GM23338 (cell line): ENCODE data around the gene AVPR1A.

ENCODE experiments used
- CTCF ChIP-seq, 2 experiments: fragments of 200-600 bp in 1 of 2; sonication (generic) in 1 of 2; conservative IDR thresholded peaks; 2 replicates each; pipeline versions ENCODE4 v1.5.1 to v1.6.1; 2016 to 2017; ENCODE audit warnings: antibody characterized with exemption in 2 of 2, low read depth in 2 of 2, mild to moderate bottlenecking in 2 of 2, moderate library complexity in 1 of 2
- EZH2 ChIP-seq: fragments of 200-600 bp; sonication (generic); IDR thresholded peaks from one replicate; pipeline ENCODE4 v1.8.0; 2017; ENCODE audit warnings: antibody characterized with exemption, mild to moderate bottlenecking, low read depth; ENCODE audit not compliant: unreplicated experiment
- POLR2AphosphoS5 ChIP-seq: IDR thresholded peaks from 2 replicates; pipeline ENCODE4 v1.6.1; 2016; ENCODE audit warnings: antibody characterized with exemption, low read depth
- REST ChIP-seq: IDR thresholded peaks from one replicate; pipeline ENCODE4 v1.6.1; 2018; ENCODE audit warnings: antibody characterized with exemption; ENCODE audit not compliant: unreplicated experiment

- TF ChIP-seq CTCF (conservative IDR thresholded peaks at IDR 0.05; ENCODE audit: low read depth in 2 of 2): no peak
- no peak for TF ChIP-seq EZH2
- no peak for TF ChIP-seq POLR2AphosphoS5
- no peak for TF ChIP-seq REST
These were observed 17.0 kb downstream of the AVPR1A start for GRCh38 chr12:63133981-63134380.
